ENCODE measurements around the gene ALG5. TPM values are rescaled to one million over a fixed set of nuclear protein-coding genes. Genes with fewer than 3 reads are reported as not detected.

Gene ALG5
- total RNA-seq, 1 donor from 2014 or later = 32.1 TPM

DNA sequence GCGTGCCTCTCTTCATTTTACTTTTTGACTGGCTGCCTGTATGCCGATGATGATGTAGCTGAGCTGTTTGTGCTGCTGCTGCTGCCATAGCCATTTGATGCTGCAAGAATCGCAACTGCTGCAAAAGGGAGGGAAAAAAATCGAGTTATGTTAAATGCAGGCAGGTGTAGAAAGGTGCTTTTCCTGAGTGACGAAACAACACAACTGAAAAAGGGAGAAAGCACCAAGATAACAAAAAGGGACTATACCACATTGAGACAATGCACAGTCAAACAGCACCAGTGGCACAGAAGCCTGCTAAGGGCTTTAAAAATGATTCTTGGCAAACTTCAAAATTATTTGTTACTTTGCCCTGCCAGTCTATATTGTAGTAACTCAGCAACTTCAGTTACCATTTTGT lies 10.6 kb upstream of the ALG5 start:
- no peak for DNase-seq (ENCODE audit: low spot score)
- Mint-ChIP-seq H3K4me3 (ENCODE audit: unreplicated experiment) (no peak overlapping the region), H3K36me3 (ENCODE audit: low read depth) (peaks cover 39% of the 10 kb centered on the region), H3K27me3 (ENCODE audit: low read depth) (no peaks in the 10 kb centered on the region), H3K27ac (ENCODE audit: unreplicated experiment) (no peak overlapping the region), H3K4me1 (ENCODE audit: low read depth) (peaks cover 12% of the 10 kb centered on the region), H3K9me3 (ENCODE audit: low read depth) (no peaks in the 10 kb centered on the region)
- TF ChIP-seq, protein P1, sequence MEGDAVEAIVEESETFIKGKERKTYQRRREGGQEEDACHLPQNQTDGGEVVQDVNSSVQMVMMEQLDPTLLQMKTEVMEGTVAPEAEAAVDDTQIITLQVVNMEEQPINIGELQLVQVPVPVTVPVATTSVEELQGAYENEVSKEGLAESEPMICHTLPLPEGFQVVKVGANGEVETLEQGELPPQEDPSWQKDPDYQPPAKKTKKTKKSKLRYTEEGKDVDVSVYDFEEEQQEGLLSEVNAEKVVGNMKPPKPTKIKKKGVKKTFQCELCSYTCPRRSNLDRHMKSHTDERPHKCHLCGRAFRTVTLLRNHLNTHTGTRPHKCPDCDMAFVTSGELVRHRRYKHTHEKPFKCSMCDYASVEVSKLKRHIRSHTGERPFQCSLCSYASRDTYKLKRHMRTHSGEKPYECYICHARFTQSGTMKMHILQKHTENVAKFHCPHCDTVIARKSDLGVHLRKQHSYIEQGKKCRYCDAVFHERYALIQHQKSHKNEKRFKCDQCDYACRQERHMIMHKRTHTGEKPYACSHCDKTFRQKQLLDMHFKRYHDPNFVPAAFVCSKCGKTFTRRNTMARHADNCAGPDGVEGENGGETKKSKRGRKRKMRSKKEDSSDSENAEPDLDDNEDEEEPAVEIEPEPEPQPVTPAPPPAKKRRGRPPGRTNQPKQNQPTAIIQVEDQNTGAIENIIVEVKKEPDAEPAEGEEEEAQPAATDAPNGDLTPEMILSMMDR (IDR thresholded peaks at IDR 0.05) = no peak

DNA sequence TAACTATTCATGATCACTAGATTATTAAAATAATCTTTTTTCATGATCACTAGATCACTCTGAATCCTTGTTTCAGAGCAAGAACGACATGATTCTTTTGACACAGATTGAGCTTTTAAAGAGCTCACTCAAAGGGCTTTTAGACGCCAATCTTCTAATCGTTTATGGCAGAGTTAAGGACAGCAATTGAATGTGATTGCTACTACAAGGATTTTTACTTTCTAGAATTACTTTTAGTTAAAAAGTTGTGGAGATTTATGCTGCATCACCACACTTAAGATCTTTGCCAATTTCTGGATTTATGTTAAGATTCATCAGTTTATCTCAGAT lies 2.7 kb upstream of the ALG5 start:
- H3K27me3 Mint-ChIP-seq (ENCODE audit: low read depth) = no peaks in the 10 kb centered on the region
- no peaks in the 10 kb centered on the region for H3K9me3 Mint-ChIP-seq (ENCODE audit: low read depth)
- peak overlapping the region; percentile 100 for H3K27ac Mint-ChIP-seq (ENCODE audit: unreplicated experiment)
- DNase-seq (ENCODE audit: low spot score) = no peak
- H3K4me1 Mint-ChIP-seq (ENCODE audit: low read depth) = peaks cover 28% of the 10 kb centered on the region
- peak overlapping the region; percentile 100 for H3K4me3 Mint-ChIP-seq (ENCODE audit: unreplicated experiment)
- H3K36me3 Mint-ChIP-seq (ENCODE audit: low read depth) = peaks cover 8% of the 10 kb centered on the region
- TF ChIP-seq, protein P1 (IDR thresholded peaks at IDR 0.05) = no peak

DNA sequence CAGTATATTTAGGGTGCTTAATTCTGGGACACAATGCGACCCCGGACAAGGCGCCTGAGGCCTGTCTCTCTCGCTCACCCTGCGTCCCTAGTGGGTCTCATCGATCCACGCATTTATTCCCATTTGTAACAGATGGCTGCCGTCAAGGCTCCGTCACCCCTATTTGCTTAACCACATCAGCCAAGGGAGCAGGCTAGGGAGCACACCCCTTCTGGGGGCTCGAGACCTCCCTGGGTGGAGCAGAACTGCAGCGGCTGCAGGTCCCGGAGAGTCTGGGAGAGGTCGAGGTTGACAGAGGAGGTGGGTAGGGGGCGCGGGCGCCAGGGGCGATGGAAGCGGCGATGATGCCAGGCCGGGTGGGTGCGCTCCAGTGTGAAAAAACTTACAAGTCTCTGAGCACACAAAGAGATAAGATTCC lies 507 bp downstream of the ALG5 start:
- Mint-ChIP-seq H3K4me3 (ENCODE audit: unreplicated experiment) (peak overlapping the region; percentile 100), H3K4me1 (ENCODE audit: low read depth) (peaks cover 35% of the 10 kb centered on the region), H3K9me3 (ENCODE audit: low read depth) (no peaks in the 10 kb centered on the region), H3K27me3 (ENCODE audit: low read depth) (no peaks in the 10 kb centered on the region), H3K36me3 (ENCODE audit: low read depth) (peaks cover 6% of the 10 kb centered on the region), H3K27ac (ENCODE audit: unreplicated experiment) (peak overlapping the region; percentile 100)
- TF ChIP-seq, protein P1 (IDR thresholded peaks at IDR 0.05) = no peak
- DNase-seq (ENCODE audit: low spot score) = no peak

DNA sequence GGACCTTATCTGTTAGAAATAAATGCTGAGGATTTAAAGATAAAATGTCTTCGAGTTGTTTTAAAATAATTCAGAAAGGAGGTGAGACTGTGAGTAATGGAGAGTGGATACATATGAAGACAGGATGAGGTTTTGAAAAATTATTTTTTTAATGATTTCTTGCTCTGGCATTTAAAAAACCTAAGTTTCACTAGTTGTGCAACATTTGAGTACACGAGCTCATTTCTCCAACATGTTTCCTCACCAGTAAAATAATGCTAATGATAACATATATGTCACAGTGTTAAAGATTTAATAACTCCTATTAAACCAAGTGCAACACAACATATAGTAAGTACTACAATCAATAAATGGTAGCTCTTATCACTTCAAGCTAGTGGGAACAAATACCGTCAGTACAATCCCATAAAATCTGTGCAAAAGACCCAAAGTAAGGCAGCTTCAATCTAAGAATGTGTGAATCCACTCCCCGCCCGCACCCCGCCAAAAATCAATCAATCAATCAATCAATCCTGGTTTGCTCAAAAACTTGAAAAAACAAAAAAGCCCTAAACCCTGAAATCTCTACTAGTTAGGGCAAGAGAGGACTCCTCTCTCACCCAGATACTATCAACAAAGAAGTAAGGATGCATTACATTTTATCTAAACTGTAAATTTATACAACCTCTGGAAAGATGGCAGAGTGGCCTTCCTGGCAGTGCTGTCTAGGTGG lies 1.3 kb downstream of the ALG5 start:
- no peak for DNase-seq (ENCODE audit: low spot score)
- Mint-ChIP-seq H3K9me3 (ENCODE audit: low read depth) (no peaks in the 10 kb centered on the region), H3K36me3 (ENCODE audit: low read depth) (peaks cover 8% of the 10 kb centered on the region), H3K4me3 (ENCODE audit: unreplicated experiment) (peak overlapping the region; percentile 100), H3K4me1 (ENCODE audit: low read depth) (peaks cover 35% of the 10 kb centered on the region), H3K27ac (ENCODE audit: unreplicated experiment) (peak overlapping the region; percentile 100), H3K27me3 (ENCODE audit: low read depth) (no peaks in the 10 kb centered on the region)
- TF ChIP-seq, protein P1 (IDR thresholded peaks at IDR 0.05) = no peak

DNA sequence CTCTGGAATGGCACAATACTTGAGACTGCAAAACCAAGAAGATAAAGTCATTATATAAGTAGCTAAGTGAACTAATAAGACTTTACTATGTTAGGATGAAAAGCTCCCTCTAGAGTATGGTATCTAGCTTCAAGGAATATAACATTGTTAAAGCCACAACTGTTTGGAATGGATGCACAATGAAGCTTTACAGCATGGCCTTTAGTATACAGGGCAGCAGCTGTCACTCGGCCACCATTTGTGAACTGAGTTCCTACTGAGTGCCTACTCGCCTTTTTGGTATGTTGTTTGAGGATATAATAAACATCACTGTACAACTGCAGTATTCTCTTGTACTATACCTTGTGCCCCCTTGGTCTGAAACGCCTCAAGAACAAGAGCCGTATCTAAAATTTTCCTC lies 6.8 kb downstream of the ALG5 start:
- Mint-ChIP-seq H3K9me3 (ENCODE audit: low read depth) (no peaks in the 10 kb centered on the region), H3K27ac (ENCODE audit: unreplicated experiment) (no peak overlapping the region), H3K36me3 (ENCODE audit: low read depth) (peaks cover 44% of the 10 kb centered on the region), H3K4me3 (ENCODE audit: unreplicated experiment) (no peak overlapping the region), H3K27me3 (ENCODE audit: low read depth) (no peaks in the 10 kb centered on the region), H3K4me1 (ENCODE audit: low read depth) (peaks cover 13% of the 10 kb centered on the region)
- DNase-seq (ENCODE audit: low spot score) = no peak
- TF ChIP-seq, protein P1 (IDR thresholded peaks at IDR 0.05) = peak; percentile 23
